ENCODE measurements around the gene PFDN1.
"Not testable (repeated sequence)": the region's sequence is repeated elsewhere in the genome, so short reads cannot be mapped to it uniquely, and the experiment has no call there.

Gene PFDN1

GRCh38 chr5:140302786-140303639, at the start of gene PFDN1:
Gene PFDN1, minus strand, starts transcription at chr5:140303101. Its CDS starts 28 bp downstream, at chr5:140303073.
- peak; percentile 76 for DNase-seq (ENCODE audit: low read depth)

DNA sequence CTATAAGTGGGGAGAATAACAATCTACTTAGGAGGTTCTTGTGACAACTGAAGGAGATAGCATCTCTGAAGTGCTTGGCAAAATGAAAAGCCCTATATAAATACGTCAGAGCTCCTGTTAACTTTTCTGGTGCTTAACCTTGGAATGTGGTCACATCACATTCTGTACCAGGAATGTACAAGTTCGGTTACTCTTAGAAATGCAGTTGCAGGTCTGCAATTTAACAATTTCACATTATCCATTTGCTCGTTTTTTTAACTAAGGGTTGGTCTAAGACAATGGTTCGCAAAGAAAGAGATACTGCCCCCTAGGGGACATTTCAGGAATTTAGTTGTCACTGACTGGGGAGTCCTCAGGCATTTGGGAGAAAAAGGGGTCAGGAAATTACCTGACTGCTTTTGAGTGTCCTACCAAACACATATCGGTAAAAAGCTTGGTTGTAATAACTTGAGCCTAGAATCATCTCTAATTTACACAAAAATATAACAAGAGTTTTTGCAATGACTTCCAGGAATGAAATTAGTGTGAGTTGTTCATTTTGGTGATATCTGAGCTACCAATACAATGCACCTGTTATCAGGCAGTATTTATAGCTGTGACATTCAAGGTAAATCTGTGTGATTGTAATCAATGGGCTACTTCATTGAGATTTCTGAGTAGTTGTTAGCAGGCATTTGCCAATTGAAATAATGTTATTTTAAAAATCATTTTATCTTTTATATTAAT, 48.9 kb upstream of the PFDN1 start:
- DNase-seq (ENCODE audit: low read depth), result no peak

- DNase-seq (ENCODE audit: low read depth), result no peak
Observed at GRCh38 chr5:140349244-140349643, 46.3 kb upstream of the PFDN1 start.

GRCh38 chr5:140348104-140348503, 45.2 kb upstream of the PFDN1 start:
- DNase-seq (ENCODE audit: low read depth), result no peak

DNA sequence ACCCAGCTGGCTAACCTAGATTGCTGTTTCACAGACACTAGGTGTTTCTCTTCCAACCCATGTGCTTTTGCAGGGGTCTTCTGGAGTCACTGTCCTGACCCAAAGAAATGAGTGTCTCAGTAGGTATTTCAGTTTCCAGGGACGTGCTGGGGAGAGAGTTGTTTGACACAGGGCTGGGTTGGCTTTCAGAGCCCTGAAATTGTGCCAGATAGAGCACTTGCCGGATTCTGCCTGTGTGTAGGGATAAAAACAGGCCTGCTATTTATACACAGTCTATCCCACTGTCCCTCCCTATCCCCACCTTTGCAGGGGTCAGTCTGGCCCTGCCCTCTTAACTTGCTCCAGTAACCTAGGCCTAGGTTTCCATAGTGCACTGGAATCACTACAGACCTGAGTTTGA, 44.5 kb upstream of the PFDN1 start:
- DNase-seq (ENCODE audit: low read depth), result no peak

GRCh38 chr5:140346348-140347221, 43.7 kb upstream of the PFDN1 start, which contains the start of gene HBEGF:
Gene HBEGF, minus strand, starts transcription at chr5:140346603. Its CDS starts 275 bp downstream, at chr5:140346328.
- no peak for DNase-seq (ENCODE audit: low read depth)

GRCh38 chr5:140345919-140346347, 43.0 kb upstream of the PFDN1 start:
- no peak for DNase-seq (ENCODE audit: low read depth)

DNA sequence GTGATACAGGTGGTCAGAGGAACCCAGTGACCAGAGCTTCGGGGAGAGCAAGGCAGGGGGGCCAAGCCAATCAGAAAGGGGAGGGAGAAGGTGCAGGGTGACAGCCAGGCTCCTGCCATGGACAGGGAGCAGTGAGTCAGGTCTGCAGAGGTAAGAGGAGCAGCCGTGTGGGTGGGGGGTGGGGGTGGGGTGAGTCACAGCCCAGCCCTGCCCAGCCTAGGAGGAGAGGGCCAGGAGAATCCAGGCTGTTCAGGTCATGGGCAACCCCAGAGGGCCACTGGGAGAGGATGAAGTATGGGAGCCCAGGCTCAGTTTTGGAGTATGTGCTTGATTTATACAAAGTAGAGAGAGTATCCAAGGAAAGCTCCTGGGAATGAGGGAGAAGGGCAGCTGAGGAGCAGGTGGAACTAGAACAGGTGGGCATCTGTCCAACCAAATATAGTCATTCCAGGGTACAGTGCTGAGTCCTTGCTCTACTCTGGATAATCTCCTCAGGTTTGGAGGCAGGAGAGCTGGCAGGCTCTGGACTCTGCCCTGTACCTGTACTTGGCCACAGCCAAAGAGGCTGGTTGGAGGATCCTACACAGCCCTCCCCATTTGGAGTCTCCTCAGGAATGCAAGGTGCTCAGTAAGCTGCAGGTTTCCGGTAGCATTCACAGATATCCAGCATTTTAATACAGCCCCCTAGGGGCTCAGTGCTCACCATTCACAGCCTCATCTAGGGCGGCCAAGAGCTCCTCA, 42.0 kb upstream of the PFDN1 start:
- no peak for DNase-seq (ENCODE audit: low read depth)

GRCh38 chr5:140343849-140344248, 40.9 kb upstream of the PFDN1 start:
- not testable (repeated sequence) for DNase-seq (ENCODE audit: low read depth)

- no peak for DNase-seq (ENCODE audit: low read depth)
Observed at GRCh38 chr5:140342896-140343295, 40.0 kb upstream of the PFDN1 start.

DNA sequence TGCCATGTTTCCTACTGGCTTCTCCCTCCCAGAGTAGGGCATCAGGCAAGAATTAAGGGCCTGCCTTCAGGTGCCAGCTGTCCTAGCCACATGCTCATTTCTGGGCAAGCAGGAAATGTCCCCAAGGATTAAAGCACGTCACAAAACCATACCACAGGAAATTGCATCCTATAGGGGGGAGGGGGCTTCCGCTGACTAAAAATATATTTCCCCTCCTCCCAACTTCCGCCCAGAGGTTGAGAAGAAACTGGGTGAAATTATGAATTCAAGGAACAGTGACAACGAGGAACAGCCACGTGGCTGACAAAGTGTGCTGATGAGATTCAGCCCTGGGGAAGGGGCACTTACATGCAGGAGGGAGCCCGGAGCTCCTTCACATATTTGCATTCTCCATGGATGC, 39.4 kb upstream of the PFDN1 start:
- no peak for DNase-seq (ENCODE audit: low read depth)

DNA sequence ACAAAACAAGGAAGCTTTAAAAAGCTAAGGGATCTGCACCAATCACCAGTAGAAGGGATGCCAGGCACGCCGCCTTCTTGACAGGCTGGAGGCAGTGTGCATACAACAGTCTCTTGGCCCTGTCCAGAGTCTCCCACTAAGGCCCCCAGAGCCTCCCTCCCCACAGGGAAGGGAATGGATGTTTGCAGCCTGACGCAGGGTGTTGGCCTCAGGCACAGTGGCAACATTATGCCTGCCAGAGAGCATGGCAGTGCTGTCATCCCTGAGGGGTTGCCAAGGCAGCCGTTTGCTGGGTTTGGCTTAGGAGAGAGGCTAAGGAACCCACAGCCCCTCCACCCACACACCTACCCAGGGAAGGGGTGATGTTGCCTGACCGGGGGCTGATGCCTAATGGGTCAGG, 38.7 kb upstream of the PFDN1 start:
- no peak for DNase-seq (ENCODE audit: low read depth)

- no peak for DNase-seq (ENCODE audit: low read depth)
Observed at GRCh38 chr5:140340605-140341121, 37.8 kb upstream of the PFDN1 start.

DNA sequence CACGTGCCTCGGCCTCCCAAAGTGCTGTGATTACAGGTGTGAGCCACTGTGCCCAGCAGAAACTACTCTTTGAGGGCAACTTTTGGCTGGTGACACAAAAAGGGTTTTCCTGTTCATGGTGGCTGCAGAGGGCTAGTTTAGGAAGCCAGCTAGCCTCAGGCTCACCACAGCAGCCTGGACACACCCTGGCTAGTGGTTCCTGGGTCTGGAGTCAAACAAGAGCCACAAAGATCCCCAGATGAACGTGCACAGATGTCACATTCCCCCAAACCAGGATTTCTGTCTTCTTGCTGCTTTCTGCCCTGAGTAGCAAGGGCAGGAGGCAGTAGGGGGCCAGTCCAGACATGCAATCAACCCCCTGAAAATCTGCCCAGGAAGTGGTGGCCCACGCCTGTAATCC, 36.7 kb upstream of the PFDN1 start:
- no peak for DNase-seq (ENCODE audit: low read depth)

DNA sequence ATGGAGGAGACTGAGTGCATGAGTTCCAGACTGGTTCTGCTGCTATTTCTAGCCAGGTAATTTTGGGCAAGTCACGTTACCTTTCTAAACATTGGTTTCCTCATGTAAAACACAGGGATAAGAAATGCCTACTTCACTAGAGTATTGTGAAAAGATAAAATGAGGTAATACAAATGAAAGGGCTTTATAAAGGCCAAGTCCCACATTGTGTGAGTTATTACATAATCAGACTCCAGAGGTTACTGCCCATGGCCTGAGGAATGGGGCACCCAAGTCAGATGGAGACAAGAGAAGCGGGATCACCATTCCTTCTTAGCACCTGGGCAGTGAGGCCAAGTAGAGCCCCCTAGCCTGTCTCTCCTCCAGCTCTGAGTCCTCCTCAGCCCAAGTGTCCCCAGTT, 36.0 kb upstream of the PFDN1 start:
- no peak for DNase-seq (ENCODE audit: low read depth)

DNA sequence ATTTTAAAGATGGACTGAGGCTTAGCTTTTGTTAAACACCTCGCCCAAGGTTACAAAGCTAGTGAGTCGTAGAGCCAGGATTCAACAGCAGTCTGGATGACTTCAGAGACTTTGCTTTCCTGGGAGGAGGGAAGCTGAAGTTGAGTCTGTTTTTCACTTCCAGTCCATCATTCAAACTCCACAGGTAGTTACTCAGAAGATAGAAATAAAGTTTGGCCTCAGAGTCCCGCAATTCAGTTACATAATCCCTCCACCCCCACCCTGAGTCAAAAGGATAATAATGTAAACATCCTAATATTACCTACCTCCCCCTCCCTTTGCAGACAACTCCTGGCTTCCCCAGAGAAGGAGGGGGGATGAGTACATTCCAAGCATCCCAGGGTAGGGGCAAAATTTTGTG, 35.4 kb upstream of the PFDN1 start:
- DNase-seq (ENCODE audit: low read depth), result no peak

DNA sequence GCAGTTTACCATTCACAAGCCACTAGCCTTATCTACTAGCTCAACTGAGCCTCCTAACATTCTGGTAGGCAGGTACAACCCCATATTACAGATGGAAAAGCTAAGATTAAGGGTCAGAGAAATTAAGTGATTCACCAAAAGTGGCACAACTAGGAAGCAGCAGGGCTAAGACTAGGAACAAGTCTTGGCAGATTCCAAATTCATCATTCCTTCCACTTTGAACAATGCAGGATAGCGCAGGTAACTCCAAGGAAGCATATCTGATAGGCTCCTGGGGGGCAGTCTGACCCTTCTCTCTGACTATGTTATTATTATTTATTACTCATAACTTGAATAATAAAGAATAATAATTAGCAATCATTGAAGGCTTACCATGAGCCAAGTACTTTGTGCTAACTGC, 35.0 kb upstream of the PFDN1 start:
- no peak for DNase-seq (ENCODE audit: low read depth)

GRCh38 chr5:140336388-140336787, 33.5 kb upstream of the PFDN1 start:
- no peak for DNase-seq (ENCODE audit: low read depth)

GRCh38 chr5:140331638-140332037, 28.7 kb upstream of the PFDN1 start:
- DNase-seq (ENCODE audit: low read depth), result no peak

GRCh38 chr5:140329739-140330481, 27.0 kb upstream of the PFDN1 start:
- DNase-seq (ENCODE audit: low read depth), result no peak
